NCI-H1436 treated with DMSO at 0.1 percent for 48 hours (cell line): Measurements from ENCODE around the gene RASGRF2.
A peak's percentile ranks its signal among the peaks of the same experiment; 100 is the strongest.

Experiments
- DNase-seq: peaks from one replicate; lab custom pipeline; 2025; lab: John Stamatoyannopoulos, UW

RASGRF2 gene

DNA sequence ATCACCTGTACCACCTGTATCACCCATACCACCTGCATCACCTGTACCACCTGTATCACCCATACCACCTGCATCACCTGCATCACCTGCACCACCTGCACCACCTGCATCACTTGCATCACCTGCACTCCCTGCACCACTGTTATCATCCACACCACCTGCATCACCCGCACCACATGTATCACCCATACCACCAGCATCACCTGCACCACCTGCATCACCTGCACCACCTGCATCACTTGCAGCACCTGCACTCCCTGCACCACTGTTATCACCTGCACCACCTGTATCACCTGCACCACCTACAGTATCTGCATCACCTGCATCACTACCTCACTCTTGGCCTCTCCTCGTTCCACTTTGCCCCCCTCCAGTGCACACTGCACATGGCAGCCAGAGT, 209.8 kb downstream of the RASGRF2 start:
- DNase-seq = no peak

DNA sequence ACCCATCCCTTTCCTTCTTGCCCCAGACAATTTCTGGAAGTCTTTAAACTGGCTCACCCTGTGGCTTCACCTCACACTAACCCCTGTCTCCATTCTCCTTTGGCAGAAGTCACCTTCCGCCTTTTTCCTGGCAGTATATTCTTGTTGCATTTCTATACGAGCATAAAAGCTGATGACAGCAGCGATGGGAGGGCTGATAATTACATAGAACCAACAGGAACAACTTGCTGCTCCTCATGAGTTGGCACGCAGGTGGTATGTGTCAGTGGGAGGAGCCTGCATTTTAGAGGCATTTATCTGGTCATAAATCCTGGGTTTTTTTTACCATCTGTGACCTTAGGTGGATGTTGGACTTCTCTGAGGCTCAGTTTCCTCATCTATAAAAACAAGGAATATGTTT, 211.6 kb downstream of the RASGRF2 start:
- DNase-seq = no peak

DNA sequence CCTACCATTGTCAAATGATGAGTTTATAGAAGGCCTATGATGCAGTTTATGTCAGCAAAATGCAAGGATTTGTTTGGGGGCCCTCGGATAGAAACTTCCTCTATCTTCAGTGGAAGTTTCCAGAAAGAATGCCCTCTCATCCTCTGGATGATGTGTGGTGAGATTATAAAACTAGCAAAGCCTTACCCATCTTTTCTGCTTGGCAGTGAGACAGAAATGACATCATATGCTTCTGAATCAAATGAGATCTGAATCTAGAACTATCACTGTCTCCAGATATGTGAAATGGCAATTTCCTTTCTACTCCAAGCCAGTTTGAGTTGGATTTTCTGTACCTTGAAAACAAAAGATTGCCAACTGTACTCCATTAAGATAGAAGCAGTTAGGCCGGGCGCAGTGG, 212.5 kb downstream of the RASGRF2 start:
- DNase-seq = no peak

DNA sequence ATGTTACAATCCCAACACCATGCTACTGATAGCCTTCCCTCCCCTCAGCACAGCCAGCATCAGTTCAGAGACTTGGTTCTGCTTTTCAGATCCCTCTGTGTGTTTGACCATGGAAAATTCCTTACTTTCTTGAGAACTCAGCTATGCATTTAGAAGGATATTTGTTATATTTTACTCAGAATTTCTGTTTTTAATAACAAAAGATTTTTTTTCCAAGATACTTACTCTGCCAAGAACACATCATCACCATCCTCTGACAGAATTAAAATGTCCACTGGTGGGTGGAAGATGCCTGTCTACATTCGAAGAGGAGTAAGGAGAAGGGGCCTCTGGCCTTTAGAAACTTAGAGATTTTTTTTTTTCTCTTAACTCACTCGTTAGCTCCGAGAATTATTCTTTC, 216.9 kb downstream of the RASGRF2 start:
- no peak for DNase-seq

DNA sequence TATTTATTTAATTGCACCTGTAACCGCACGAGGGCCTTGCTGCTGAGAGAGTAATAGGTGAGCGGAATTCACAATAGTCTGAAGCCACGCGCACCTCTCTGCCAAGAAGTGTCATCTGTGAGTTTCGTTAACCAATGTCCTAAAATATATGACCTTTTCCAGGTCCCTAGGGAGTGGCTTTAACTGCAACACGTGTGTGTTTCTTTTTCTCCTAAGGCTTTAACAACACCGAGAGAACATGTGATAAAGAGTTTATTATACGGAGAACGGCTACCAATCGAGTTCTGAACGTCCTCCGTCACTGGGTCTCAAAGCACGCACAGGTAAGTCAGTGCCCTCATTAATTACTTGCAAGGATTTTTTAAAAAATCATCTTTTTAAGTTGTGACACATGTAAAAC, 219.8 kb downstream of the RASGRF2 start:
- no peak for DNase-seq

DNA sequence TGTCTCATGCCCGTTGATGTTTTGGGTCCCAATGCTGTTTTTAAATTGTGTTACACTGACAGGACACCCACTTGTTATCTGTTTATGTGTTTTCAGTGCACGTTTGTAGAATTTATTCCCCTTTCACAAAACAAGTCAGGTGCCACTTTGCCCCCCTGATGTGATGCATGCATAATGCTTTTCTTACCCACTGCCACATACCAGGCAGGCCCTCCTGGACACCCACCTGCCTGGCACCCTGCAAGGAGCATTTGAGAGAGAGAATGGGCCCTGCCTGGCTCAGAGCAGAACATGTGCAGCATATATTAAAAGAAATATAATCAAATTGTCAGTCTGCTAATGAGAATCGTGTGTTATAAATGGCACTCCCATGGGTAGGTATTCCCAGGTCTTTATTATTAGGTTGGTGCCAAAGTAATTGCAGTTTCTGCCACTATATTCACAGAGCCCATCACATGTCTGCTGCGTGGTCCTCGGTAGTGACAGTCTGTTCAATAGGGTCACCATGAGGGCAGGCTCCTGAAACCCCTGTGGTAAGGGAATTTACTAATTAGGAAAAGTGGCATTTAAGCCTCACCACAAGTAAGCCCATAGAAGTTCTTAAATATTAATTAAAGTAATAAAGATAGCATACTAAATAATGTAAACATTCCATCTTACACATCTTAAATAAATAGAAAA, 220.8 kb downstream of the RASGRF2 start:
- DNase-seq = no peak

DNA sequence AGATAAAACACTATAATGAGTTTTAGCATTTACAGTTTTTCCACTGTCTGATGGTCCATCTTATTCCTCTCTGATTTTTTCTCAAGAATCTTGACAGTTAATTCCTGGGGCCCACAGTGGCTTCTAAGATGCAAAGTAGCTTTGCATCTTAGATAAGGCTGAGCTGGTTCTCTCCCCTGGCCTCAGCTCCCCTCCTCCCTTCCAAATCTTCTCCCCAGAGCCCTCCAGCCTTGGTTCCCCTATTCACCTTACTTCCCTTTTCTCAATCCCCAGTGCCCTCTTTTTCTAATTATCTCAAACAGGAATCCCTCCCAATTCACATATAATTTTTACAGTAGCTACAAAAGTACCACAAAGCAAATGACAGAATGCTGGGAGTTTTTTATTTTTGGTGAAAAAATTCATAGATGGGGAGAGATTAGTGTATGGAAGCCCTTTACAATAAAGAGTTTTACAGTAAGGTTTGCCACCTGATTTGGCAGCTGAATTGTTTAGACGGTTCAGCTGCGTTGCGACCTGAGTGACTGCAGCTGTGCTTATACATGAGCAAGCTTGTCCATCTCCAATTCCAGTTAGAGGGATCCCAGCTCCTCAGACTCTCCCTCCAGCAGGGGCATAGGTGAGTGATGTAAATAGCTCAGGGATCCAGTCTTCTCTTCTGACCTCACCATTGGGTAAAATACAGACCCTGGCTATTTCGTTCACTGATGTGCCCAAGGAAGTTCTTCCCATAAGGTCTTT, 221.6 kb downstream of the RASGRF2 start:
- no peak for DNase-seq

DNA sequence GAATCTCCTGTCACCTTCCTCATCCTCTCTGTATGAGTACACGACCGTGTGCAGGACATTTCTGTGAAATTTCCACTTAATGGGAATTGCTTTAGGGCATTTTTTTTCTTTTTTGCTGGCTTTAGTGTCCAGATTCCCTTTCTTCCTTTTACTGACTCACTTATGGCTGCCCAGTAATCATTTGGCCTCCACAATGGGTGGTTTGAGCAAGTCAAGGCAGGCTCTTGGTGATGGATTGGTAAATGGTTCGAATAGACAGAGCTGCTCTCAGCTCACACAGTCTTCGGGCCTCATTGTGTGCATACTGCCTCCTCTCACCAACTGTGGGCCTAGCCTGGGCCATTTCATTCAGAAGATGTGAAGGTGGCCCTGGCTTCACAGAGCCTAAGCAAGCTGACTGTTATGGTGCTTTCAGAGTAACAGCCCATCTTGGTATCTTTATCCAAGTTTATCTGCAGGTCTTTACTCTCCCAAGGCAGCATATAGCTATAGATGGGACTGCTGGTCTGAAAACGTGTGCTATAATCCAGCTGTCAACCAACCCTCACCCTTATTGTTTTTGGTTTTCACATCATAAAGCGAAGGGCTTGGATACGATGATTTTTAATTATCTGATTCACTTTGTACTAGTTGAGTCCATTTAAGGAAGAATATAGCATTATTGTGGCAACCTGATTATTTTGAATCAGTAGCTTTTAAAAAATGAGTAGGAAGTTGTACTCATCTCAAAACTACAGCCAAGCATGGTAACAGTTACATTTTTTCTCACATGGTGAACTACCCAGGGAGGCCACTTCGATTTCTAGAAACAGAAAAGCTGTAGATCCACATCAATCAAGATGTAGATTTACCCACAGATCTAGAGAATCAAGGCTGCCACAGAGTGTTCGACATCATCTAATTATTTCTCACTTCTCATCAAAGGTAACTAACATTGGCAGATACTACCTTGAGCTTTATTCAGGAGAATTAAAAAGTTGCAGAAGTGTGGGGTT, 222.5 kb downstream of the RASGRF2 start:
- DNase-seq = no peak

DNA sequence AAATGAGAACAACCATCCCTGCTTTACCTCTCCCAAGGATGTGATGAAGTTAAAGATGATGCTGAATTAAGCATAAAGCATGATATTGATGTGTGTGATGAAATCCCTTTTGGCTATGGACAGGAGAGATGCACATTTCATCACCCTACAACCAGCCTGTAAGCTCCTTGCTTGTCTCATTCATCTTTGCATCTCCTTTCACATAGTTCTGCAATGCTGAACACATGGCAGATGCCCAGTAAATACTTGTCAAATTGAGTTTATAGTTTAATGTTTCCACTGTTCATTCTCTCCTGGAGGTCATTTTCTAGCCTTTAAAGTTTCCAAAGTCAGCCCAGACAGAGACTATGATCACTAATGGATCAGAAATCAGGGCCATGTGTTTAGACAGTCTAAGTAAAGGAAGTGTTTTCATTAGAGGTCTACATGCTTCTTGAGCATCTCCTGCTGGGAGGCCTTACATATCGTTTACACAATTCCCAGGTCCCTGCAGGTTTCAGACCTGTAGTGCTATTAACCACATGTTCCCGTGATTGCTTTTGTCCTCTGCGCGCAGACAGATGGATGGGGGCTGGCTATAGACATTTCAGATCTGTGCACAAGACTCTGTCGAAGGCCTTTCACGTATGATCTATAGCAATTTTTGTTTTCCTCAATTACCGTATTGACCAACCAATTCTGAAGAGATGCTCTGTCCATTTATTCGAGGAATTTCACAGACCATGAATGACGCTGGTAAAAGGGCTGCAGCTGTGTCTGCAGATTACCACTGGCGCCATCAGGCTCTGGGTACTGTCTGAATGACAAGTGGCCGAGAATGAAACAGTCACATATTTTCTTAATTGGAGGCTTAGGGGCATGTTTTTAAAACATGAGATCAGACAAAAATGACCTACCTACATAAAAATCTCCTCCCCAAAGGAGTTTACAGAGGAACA, 223.9 kb downstream of the RASGRF2 start:
- DNase-seq = no peak

DNA sequence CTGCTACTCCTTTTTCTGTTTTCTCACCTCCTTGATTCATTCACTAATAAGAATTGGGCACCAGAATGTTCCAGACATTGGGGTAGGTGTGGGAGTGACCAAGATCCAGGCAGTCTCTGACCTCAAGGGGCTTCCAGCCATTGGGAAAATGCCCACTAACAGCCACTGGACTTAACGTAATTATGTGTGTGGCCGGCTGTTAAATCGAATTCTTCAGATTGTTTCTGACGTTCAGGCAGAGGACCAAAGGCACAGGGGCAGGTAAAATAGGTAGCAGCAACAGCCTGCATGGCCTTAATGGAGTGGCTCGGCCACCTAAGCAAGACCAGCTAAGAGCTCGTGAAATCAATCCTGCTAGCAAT, 224.6 kb downstream of the RASGRF2 start:
- DNase-seq = no peak

DNA sequence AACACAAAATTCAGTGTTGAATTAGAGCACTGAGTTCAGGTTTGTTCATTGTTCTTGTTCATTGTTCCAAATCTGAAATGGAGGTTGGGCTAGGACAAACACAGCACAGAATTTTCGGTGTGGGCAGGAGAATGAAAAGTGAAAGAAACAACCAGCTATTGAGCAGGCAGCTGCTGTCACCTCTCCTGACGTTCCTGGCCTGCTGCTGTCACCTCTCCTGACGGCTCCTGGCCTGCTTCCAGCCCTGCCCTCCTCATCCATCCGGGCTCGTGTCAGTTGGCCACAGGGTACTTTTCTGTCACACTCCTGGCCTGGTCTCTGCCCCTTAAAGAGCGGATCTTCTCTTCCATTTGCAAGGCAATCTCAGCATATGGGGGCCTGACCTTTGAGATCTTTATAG, 227.7 kb downstream of the RASGRF2 start:
- DNase-seq = no peak

DNA sequence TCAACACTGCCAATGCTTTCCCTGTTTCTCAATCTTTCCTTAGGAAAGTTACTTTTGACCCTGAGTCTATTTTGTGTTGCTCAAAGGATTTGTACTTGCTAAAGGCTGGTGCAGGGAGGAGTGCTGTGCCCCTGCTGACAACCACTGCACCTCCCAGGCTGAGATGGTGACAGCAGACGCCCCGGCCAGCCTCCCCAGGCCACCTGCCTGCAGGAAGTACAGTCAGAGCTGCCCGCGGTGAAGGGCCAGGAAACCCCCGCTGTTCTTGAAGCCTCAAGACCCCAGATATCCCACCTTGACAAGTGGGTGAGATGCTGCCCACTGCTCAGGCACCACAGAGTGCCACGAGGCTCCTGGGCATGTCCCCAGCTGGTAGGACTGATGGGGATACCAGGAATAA, 228.8 kb downstream of the RASGRF2 start:
- DNase-seq = no peak

DNA sequence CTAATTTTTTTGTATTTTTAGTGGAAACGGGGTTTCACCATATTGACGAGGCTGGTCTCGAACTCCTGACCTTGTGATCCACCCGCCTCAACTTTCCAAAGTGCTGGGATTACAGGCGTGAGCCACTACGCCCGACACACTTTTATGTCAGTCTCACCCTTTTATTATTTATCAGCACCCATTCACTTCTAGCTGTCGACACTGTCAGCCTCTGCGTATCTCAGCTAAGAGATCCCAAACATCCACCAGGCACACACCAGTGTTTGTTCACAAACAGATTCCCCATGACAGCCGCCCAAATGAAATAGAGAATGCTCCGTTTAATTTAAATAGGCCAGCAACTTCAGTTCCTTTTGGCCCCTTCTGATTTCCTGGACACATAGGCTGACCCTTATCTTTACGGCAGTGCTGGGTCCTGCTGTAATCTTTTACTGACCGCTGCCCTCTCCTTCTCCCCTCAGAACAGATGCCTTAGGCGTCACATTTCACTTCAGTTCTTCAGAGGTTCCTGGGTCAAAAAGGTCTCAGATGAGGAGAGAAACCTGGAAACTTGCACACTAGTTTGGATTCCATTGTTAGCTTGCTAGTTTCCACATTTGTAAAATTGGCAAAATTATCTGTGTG, 229.8 kb downstream of the RASGRF2 start:
- DNase-seq = no peak

DNA sequence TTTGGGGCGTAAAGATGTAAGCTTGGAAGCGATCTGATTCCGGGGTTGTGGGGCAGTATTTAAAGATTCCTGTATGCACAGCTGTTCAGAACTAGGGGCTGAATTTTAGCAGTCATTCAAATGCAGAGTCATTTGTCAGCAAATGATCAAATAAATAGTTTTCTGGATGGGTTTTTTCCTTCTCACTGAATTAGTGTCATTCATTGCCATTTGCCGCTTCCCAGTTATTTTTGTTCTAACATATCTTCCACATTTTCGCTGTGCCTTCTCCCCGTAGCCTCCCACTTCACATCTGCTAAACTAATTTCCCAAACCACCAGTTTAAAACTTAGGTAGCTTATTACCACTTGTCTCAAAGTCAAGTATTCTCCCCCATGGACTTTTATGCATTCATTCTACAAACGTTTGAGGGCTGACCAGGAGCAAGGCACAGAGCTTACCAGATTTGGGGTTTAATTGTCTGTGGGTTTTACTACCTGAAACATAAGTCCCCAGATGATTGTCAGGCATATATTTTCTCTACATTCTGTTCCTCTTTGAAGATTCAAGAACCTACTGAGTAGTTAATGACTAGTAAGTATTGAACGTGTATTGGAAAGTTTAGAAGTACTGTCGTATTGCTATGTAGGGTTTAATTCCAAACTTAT, 231.7 kb downstream of the RASGRF2 start:
- no peak for DNase-seq

DNA sequence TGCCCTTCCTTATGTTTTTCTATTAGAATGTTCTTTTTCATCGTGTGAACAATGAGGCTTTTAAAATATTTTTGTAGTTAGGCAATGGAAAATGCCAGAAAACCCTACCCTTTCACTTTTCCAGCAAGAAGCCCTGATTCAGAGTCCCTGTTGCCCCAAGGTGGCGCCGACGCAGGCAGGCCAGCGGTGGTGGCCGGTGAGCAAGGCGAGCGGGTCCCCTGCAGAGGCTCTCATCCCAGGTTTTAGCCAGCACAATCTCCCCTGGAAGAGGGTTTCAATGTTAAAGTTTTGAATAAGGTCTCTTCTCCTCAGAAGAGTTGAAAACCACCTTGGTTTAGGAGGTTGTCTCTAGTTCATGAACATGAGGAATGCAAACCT, 232.2 kb downstream of the RASGRF2 start:
- DNase-seq = no peak

DNA sequence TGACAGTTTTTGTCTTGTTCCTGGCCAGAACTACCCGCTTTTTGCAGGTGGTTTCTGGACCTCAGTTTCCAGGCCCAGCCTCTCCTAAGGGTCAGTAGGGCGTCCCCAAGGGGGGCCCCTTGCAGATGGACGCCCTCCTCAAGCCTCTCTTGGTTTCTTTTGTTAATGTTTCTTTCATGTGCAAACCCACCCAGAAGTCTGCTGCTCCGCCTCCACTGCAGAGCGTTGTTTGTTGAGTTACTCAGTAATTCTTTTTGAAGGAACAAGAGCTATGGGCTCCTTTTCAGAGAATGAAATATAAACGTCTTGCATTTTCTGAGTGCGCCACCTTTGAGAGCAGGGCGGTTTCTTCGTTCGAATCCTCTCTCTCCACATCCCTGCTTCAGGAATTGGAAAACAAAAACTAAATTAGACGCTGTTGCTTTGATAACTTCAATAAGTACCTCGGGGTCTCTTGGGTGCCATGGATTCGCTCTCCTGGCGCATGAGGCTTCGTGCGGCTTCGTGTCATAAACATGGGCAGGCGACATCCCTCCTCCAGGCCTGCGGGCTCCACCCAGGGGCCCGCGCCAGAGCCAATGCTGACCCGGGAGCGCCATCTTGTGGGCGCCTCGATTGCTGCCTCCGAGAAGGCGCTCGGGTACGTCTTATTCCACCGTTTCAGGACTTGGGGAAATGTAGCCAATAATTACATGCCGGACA, 234.6 kb downstream of the RASGRF2 start:
- DNase-seq = peak; percentile 11

DNA sequence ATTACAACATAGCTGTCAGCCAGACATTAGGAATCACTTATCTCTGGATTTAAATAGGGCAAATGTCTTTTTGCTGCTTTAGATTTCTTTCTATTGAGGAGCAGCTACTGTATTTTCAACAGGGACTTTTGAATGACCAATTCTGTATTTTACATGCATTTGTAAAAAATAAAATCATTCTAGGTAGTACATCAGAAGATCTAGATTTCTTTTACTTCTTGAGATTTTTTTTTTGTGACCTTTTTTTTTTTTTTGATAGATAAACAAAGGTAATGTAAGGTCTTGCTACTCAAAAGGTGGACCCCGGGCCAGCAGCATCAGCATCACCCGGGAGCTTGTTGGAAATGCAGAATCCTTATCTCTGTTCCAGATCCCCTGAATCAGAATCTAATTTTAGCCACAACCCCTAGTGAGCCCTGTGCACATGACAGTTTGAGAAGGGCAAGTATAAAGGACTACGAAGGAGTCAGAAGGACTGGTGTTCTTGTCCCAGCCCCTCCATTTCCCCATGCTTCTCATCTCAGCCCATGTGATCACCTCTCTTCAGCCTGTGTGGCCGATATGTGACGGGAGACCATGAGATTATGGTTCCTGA, 235.3 kb downstream of the RASGRF2 start:
- DNase-seq = no peak

DNA sequence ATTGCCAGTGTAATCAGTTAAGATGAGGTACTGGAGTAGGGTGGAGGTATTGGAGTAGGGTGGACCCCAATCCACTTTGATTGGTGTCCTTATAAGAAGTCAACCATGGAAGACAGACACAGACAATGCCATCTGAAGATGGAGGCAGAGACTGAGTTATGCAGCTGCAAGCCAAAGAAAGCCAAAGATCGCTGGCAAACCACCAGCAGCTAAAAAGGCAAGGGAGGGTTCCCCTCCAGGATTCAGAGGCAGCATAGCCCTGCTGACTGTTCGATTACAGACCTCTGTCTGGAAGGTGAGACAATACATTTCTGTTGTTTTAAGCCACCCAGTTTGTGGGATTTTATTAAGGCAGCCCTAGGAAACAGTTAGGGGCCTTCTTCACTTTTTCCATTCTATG, 242.5 kb downstream of the RASGRF2 start:
- no peak for DNase-seq

DNA sequence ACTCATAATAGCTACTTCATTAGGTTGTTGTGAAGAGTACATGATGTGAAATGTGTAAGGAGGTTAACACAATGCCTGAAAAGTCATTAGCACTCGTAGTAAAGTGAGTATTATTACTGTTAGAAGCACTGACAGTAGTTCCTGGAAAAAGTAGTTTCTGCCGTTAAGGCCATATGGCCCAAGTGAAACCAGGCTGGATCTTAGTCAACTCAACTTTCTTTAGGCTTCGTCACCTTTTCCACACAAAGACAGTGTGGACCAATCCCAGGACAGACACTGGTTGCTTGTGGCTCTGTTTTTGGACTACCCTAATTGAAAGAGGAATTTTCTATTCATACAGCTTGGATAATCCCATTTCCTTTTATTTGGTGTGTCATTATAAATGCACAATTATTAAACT, 243.6 kb downstream of the RASGRF2 start:
- DNase-seq = no peak

DNA sequence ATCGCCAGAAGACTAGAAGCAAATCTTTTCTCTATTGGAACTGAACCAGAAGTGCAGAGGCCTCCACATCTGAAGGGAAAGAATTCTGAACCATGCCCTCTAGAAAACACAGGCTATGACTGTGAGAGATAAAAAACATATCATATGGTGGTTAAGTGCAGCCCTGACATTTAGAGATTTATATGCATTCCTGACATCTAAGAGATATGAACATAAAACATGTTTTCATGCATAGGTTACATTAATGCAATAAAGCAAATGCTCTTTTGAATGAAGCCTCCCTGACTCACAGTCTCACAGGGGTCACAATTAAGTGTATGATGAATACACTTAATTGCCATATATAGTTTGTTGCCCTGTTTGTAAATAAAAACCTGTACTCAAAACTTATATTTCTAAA, 244.0 kb downstream of the RASGRF2 start:
- no peak for DNase-seq
